H1 (cell line): ENCODE measurements around the gene TEAD1. TPM values are rescaled to one million over a fixed set of nuclear protein-coding genes. Genes with fewer than 3 reads are reported as not detected.

Experiments used
- CTCF ChIA-PET: fragments of 300-600 bp; sonication (Branson Sonifier 250); formaldehyde crosslinking; loops from one replicate; lab custom pipeline; 2021; ENCODE audit not compliant: partially characterized antibody; lab: Charles Lee
- POLR2A ChIA-PET: fragments of 300-600 bp; sonication (Branson Sonifier 250); formaldehyde crosslinking; loops from one replicate; lab custom pipeline; 2021; ENCODE audit warnings: inconsistent platforms; ENCODE audit not compliant: partially characterized antibody; lab: Charles Lee
- DNase-seq, 2 experiments: peaks; one replicate each; pipeline versions ENCODE4 v3.0.0 to v3.0.0-alpha.2; 2010 to 2022; ENCODE audit warnings: low spot score in 2 of 2, low read depth in 1 of 2, mixed read lengths in 1 of 2
- FAIRE-seq: peaks from 2 replicates; lab custom pipeline; 2011; peaks lifted over from hg19 to GRCh38; lab: Jason Lieb, UNC
- H2AFZ ChIP-seq: 2 replicates; pipeline ENCODE4 v1.8.1; 2012; ENCODE audit warnings: low read length, inconsistent platforms
- H2AK5ac ChIP-seq: 2 replicates; pipeline ENCODE4 v1.6.1; 2013; ENCODE audit warnings: low read depth, low read length
- H2BK120ac ChIP-seq: replicated peaks from 2 replicates; pipeline ENCODE3; 2013; ENCODE audit warnings: low read depth, low read length, inconsistent platforms
- H2BK12ac ChIP-seq: 2 replicates; pipeline ENCODE4 v1.6.1; 2013; ENCODE audit warnings: low read depth, low read length
- H2BK15ac ChIP-seq: 2 replicates; pipeline ENCODE4 v1.6.1; 2013; ENCODE audit warnings: low read length
- H2BK20ac ChIP-seq: 2 replicates; pipeline ENCODE4 v1.6.1; 2013; ENCODE audit warnings: low read length
- H2BK5ac ChIP-seq: 2 replicates; pipeline ENCODE4 v1.6.1; 2013; ENCODE audit warnings: low read depth, low read length
- H3K14ac ChIP-seq: 2 replicates; pipeline ENCODE4 v1.6.1; 2013; ENCODE audit warnings: inconsistent platforms; ENCODE audit not compliant: insufficient read length
- H3K18ac ChIP-seq: 2 replicates; pipeline ENCODE4 v1.6.1; 2013; ENCODE audit warnings: low read length; ENCODE audit errors: extremely low read depth
- H3K23ac ChIP-seq: 2 replicates; pipeline ENCODE4 v1.6.1; 2013; ENCODE audit warnings: inconsistent platforms; ENCODE audit not compliant: insufficient read length
- H3K23me2 ChIP-seq: 2 replicates; pipeline ENCODE4 v1.6.1; 2013; ENCODE audit warnings: low read depth, low read length
- H3K27ac ChIP-seq: 2 replicates; pipeline ENCODE4 v1.6.1; 2011; ENCODE audit warnings: low read depth, low read length, inconsistent platforms
- H3K27me3 ChIP-seq, 4 experiments: replicated peaks in 1 of 4; 1 replicate in 1 of 4; 2 replicates in 3 of 4; pipeline versions ENCODE4 v1.6.1 to v1.8.1; 2011 to 2013; ENCODE audit warnings: low read length in 3 of 4, mild to moderate bottlenecking in 3 of 4, inconsistent platforms in 2 of 4, mixed read lengths in 2 of 4, moderate library complexity in 1 of 4; ENCODE audit not compliant: control insufficient read depth in 3 of 4, insufficient read depth in 3 of 4; ENCODE audit errors: extremely low read depth in 1 of 4
- H3K36me3 ChIP-seq, 4 experiments: 2 replicates each; pipeline versions ENCODE4 v1.6.1 to v1.8.1; 2011 to 2013; ENCODE audit warnings: mild to moderate bottlenecking in 4 of 4, low read length in 3 of 4, moderate library complexity in 2 of 4, control low read depth in 1 of 4, inconsistent platforms in 1 of 4; ENCODE audit not compliant: insufficient read depth in 4 of 4, control insufficient read depth in 2 of 4
- H3K4ac ChIP-seq: replicated peaks from 2 replicates; pipeline ENCODE3; 2013; ENCODE audit warnings: low read length, low read depth, mixed read lengths, inconsistent platforms; ENCODE audit not compliant: insufficient read length
- H3K4me1 ChIP-seq, 4 experiments: replicated peaks in 1 of 4; 1 replicate in 1 of 4; 2 replicates in 3 of 4; pipeline versions ENCODE4 v1.6.1 to v1.8.1; 2011 to 2013; ENCODE audit warnings: low read length in 3 of 4, inconsistent platforms in 2 of 4, mixed read lengths in 1 of 4; ENCODE audit not compliant: insufficient read depth in 4 of 4, control insufficient read depth in 3 of 4
- H3K4me2 ChIP-seq, 2 experiments: 2 replicates each; pipeline versions ENCODE4 v1.6.1 to v1.8.1; 2011 to 2013; ENCODE audit warnings: low read depth in 2 of 2, low read length in 2 of 2, control low read depth in 1 of 2, inconsistent platforms in 1 of 2, mild to moderate bottlenecking in 1 of 2; ENCODE audit not compliant: insufficient read depth in 1 of 2
- H3K4me3 ChIP-seq, 4 experiments: fragments of 200-600, 300-600 bp in 1 of 4; sonication (generic), shearing (Covaris generic), sonication (Bioruptor Twin) in 1 of 4; 2 replicates each; pipeline versions ENCODE4 v1.5.1 to v1.8.1; 2011 to 2016; ENCODE audit warnings: low read length in 4 of 4, low read depth in 3 of 4, control low read depth in 2 of 4, inconsistent platforms in 2 of 4, mild to moderate bottlenecking in 2 of 4, mixed read lengths in 1 of 4, moderate library complexity in 1 of 4; ENCODE audit not compliant: insufficient read depth in 2 of 4; ENCODE audit errors: extremely low read depth in 1 of 4
- H3K56ac ChIP-seq: replicated peaks from 2 replicates; pipeline ENCODE3; 2013; ENCODE audit warnings: low read depth, mild to moderate bottlenecking, mixed read lengths, low read length, inconsistent platforms; ENCODE audit not compliant: insufficient read length
- H3K79me1 ChIP-seq: 2 replicates; pipeline ENCODE4 v1.6.1; 2013; ENCODE audit warnings: low read depth, low read length, control low read depth
- H3K79me2 ChIP-seq, 2 experiments: 2 replicates each; pipeline versions ENCODE4 v1.6.1 to v1.8.1; 2012 to 2013; ENCODE audit warnings: low read length in 2 of 2, mild to moderate bottlenecking in 2 of 2, inconsistent platforms in 1 of 2; ENCODE audit not compliant: insufficient read depth in 2 of 2, control insufficient read depth in 1 of 2
- H3K9ac ChIP-seq, 4 experiments: replicated peaks in 1 of 4; 1 replicate in 1 of 4; 2 replicates in 3 of 4; pipeline versions ENCODE4 v1.6.1 to v1.8.1; 2011 to 2013; ENCODE audit warnings: low read depth in 3 of 4, low read length in 3 of 4, control low read depth in 2 of 4, mild to moderate bottlenecking in 2 of 4, moderate library complexity in 2 of 4, inconsistent platforms in 1 of 4; ENCODE audit errors: extremely low read depth in 1 of 4
- H3K9me3 ChIP-seq, 2 experiments: 2 replicates each; pipeline versions ENCODE4 v1.6.1 to v1.8.1; 2012 to 2013; ENCODE audit warnings: mild to moderate bottlenecking in 2 of 2, moderate library complexity in 2 of 2, control low read depth in 1 of 2, inconsistent platforms in 1 of 2, low read depth in 1 of 2, low read length in 1 of 2, mixed read lengths in 1 of 2; ENCODE audit not compliant: insufficient read depth in 2 of 2
- H4K20me1 ChIP-seq, 2 experiments: replicated peaks in 1 of 2; 2 replicates each; pipeline versions ENCODE3 to v1.8.1; 2011 to 2013; ENCODE audit warnings: inconsistent platforms in 2 of 2, low read length in 2 of 2, mild to moderate bottlenecking in 1 of 2; ENCODE audit not compliant: insufficient read depth in 2 of 2, control insufficient read depth in 1 of 2
- H4K5ac ChIP-seq: 2 replicates; pipeline ENCODE4 v1.6.1; 2013; ENCODE audit warnings: low read length, low read depth, mixed read lengths, inconsistent platforms; ENCODE audit not compliant: insufficient read length
- H4K8ac ChIP-seq: 2 replicates; pipeline ENCODE4 v1.8.0; 2013; ENCODE audit warnings: mild to moderate bottlenecking, moderate library complexity, low read length, inconsistent platforms; ENCODE audit not compliant: insufficient read depth; ENCODE audit errors: extremely low read depth
- H4K91ac ChIP-seq: replicated peaks from 2 replicates; pipeline ENCODE3; 2013; ENCODE audit warnings: low read length, mixed read lengths, inconsistent platforms; ENCODE audit not compliant: insufficient read length
- BACH1 ChIP-seq: IDR thresholded peaks from 2 replicates; pipeline ENCODE4 v1.6.1; 2012; ENCODE audit warnings: low read length, improper control_type of control experiment
- CBX8 ChIP-seq: fragments of 300-800, 300-1000 bp; sonication (generic); IDR thresholded peaks from 2 replicates; pipeline ENCODE4 v1.7.1; 2016; ENCODE audit warnings: low read depth, low read length, borderline replicate concordance
- CEBPB ChIP-seq: IDR thresholded peaks from 2 replicates; pipeline ENCODE4 v1.6.1; 2012; ENCODE audit warnings: low read depth, low read length
- EP300 ChIP-seq, 2 experiments: IDR thresholded peaks; 1 replicate in 1 of 2; 2 replicates in 1 of 2; pipeline ENCODE4 v1.6.1; 2011 to 2012; ENCODE audit warnings: low read depth in 2 of 2, low read length in 2 of 2, mild to moderate bottlenecking in 2 of 2, borderline replicate concordance in 1 of 2, inconsistent platforms in 1 of 2, moderate library complexity in 1 of 2
- EZH2 ChIP-seq: fragments of 200-600 bp; sonication (generic); IDR thresholded peaks from 2 replicates; pipeline ENCODE4 v1.7.1; 2012; ENCODE audit warnings: low read depth, mild to moderate bottlenecking, moderate library complexity, low read length, inconsistent platforms; ENCODE audit not compliant: severe bottlenecking
- KDM5A ChIP-seq: fragments of 200-600 bp; IDR thresholded peaks from 2 replicates; pipeline ENCODE4 v1.7.1; 2012; ENCODE audit warnings: mild to moderate bottlenecking, low read length, inconsistent platforms, mixed read lengths
- MAFK ChIP-seq: IDR thresholded peaks from 2 replicates; pipeline ENCODE4 v1.6.1; 2012; ENCODE audit warnings: low read depth, mild to moderate bottlenecking, improper control_type of control experiment, low read length
- SUZ12 ChIP-seq: fragments of 200-600 bp; sonication (generic); IDR thresholded peaks from 2 replicates; pipeline ENCODE4 v1.6.1; 2012; ENCODE audit warnings: mild to moderate bottlenecking, inconsistent platforms, low read length, moderate library complexity, mixed read lengths
- WGBS, 2 experiments: shearing (Covaris generic) in 1 of 2; methylation state at CpG; one replicate each; pipeline versions ENCODE4 v1.1.6 to v1.1.7; 2013 to 2015; ENCODE audit warnings: low lambda C conversion rate in 2 of 2, mixed read lengths in 2 of 2, inconsistent platforms in 1 of 2, low coverage in 1 of 2, missing lambda C conversion rate in 1 of 2; ENCODE audit not compliant: insufficient replicate concordance in 2 of 2, insufficient coverage in 1 of 2, insufficient read length in 1 of 2; ENCODE audit errors: extremely low coverage in 1 of 2, missing lambda C conversion rate in 1 of 2; 5-methylcytosine and 5-hydroxymethylcytosine counted together
- polyA plus RNA-seq, 7 experiments: library from polyadenylated mRNA; depleted of rRNA in 3 of 7; stranded (reverse) in 5 of 7; unstranded in 2 of 7; fragments of >200 nt in 5 of 7; fragments of 200-250 nt in 2 of 7; gene quantifications; 1 replicate in 5 of 7; 2 replicates in 1 of 7; 4 replicates in 1 of 7; pipeline versions ENCODE4 v1.2.1 to v1.2.3, GENCODE V29; 2011 to 2013; ENCODE audit warnings: missing spikeins in 2 of 7, mixed read lengths in 2 of 7
- total RNA-seq: library from RNA; stranded (reverse); fragmentation: NEBNext Ultra II Directional; extraction: Animal tissue kit (Norgen Biotek cat#: 25700); gene quantifications from 2 replicates; pipeline ENCODE4 v1.2.1, GENCODE V29; 2021
- TF ChIP-seq, protein P1 (sequence below), 3 experiments: IDR thresholded peaks; 1 replicate in 2 of 3; 2 replicates in 1 of 3; pipeline versions ENCODE4 v1.5.1 to v1.6.1; 2011; ENCODE audit warnings: low read length in 3 of 3, mild to moderate bottlenecking in 3 of 3, inconsistent platforms in 2 of 3, low read depth in 1 of 3, moderate library complexity in 1 of 3; ENCODE audit not compliant: insufficient read depth in 1 of 3; ENCODE audit errors: control extremely low read depth in 1 of 3

The TEAD1 gene
- total and polyA plus RNA-seq, 2 of the 8 experiments (the other 6 are each of a cell fraction or from before 2014, with no cell fraction given), result 15.6 to 67.4 TPM

DNA sequence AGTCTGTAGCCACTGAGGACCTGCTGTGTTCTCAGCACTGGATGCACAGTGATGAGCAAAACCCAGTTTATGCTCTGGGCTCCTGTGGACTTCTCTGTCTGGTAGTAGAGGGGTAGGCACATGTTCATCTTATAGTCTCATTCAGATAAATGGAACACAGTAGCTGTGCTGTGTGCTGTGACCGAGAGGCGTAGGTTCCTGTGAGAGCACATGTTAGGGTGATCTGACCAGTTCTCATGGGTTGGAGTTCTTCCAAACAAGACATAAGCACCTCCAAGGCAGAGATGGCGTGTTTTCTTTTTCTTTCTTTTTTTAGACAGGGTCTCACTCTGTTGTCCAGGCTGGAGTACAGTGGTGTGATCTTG is 180.1 kb downstream of the TEAD1 start:
- Histone ChIP-seq H2BK20ac (no peak overlapping the region), H3K23ac (no peak overlapping the region), H2BK5ac (no peak overlapping the region), H3K79me2 (peaks cover 0 to 58% of the 10 kb centered on the region in 2 experiments; a peak in 2 of 4 replicates), H3K23me2 (no peaks in the 10 kb centered on the region; the same call in 1 of the 2 replicates), H4K91ac (no peak overlapping the region), H3K4ac (no peak overlapping the region), H3K4me3 (no peak overlapping the region), H3K14ac (no peak overlapping the region), H3K27me3 (no peaks in the 10 kb centered on the region), H3K56ac (no peak overlapping the region), H3K9ac (no peak overlapping the region), H3K4me1 (peaks cover 0 to 7% (median 3%) of the 10 kb centered on the region in 4 experiments; a peak in 1 of 7 replicates), H2BK15ac (no peak overlapping the region), H4K5ac (no peak overlapping the region), H3K79me1 (peaks cover 5% of the 10 kb centered on the region; the same call in 1 of the 2 replicates), H4K8ac (no peak overlapping the region), H2AK5ac (0 out of 2 replicates have a peak overlapping the region, but pooled peaks have one; percentile 30), H3K4me2 (no peak overlapping the region), H3K9me3 (no peaks in the 10 kb centered on the region), H3K18ac (no peak overlapping the region), H2BK12ac (no peak overlapping the region; the same call in 1 of the 2 replicates), H3K27ac (no peak overlapping the region), H2AFZ (no peak overlapping the region), H4K20me1 (no peaks in the 10 kb centered on the region), H3K36me3 (no peaks in the 10 kb centered on the region), H2BK120ac (no peak overlapping the region)
- FAIRE-seq (no peak), DNase-seq (no peak)
- WGBS, 2 experiments, result 92% methylated on average over 3 of the region's 3 CpGs; no CpG with 5 or more reads in 1 of the 2 experiments
- ChIA-PET CTCF (no interaction called here), POLR2A (interaction anchor here (3.9 kb wide), 1 partner anchor 10 kb away, joined by 13 read pairs; no protein-coding TSS in a partner anchor)
- TF ChIP-seq, protein P1, sequence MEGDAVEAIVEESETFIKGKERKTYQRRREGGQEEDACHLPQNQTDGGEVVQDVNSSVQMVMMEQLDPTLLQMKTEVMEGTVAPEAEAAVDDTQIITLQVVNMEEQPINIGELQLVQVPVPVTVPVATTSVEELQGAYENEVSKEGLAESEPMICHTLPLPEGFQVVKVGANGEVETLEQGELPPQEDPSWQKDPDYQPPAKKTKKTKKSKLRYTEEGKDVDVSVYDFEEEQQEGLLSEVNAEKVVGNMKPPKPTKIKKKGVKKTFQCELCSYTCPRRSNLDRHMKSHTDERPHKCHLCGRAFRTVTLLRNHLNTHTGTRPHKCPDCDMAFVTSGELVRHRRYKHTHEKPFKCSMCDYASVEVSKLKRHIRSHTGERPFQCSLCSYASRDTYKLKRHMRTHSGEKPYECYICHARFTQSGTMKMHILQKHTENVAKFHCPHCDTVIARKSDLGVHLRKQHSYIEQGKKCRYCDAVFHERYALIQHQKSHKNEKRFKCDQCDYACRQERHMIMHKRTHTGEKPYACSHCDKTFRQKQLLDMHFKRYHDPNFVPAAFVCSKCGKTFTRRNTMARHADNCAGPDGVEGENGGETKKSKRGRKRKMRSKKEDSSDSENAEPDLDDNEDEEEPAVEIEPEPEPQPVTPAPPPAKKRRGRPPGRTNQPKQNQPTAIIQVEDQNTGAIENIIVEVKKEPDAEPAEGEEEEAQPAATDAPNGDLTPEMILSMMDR (IDR thresholded peaks at IDR 0.05; ENCODE audit: control extremely low read depth in 1 of 3, insufficient read depth in 1 of 3, low read depth in 1 of 3, low read length in 3 of 3), result no peak
- no peak for TF ChIP-seq SUZ12
- no peak for TF ChIP-seq MAFK
- TF ChIP-seq EP300 (IDR thresholded peaks at IDR 0.05; ENCODE audit: borderline replicate concordance in 1 of 2, low read depth in 2 of 2, low read length in 2 of 2), result no peak
- TF ChIP-seq EZH2, result no peak
- TF ChIP-seq CEBPB, result no peak
- no peak for TF ChIP-seq KDM5A
- no peak for TF ChIP-seq CBX8
- TF ChIP-seq BACH1, result no peak
